HCT116 (cell line): Measurements from ENCODE around the gene DNAJC16. TPM values are rescaled to one million over a fixed set of nuclear protein-coding genes. Genes with fewer than 3 reads are reported as not detected.

Source experiments
- ATAC-seq: fragments of 200-7000 bp; cut with Tn5 transposase; 2 replicates; pipeline ENCODE4 v1.9.1; 2020; ENCODE audit warnings: mild to moderate bottlenecking, moderate library complexity
- BruUV-seq: library from RNA; stranded (reverse); fragments of 400-500 nt; replicated peaks from 2 replicates; lab custom pipeline; 2021; lab: Mats Ljungman, UMichigan
- CTCF ChIA-PET: fragments of 300-600 bp; sonication (Branson Sonifier 250); formaldehyde crosslinking; loops from one replicate; lab custom pipeline; 2021; ENCODE audit warnings: antibody characterized with exemption; lab: Charles Lee
- POLR2A ChIA-PET: fragments of 300-600, 350-600 bp; sonication (Branson Sonifier 250); formaldehyde crosslinking; loops from one replicate; lab custom pipeline; 2021; ENCODE audit warnings: antibody characterized with exemption; lab: Charles Lee
- RAD21 ChIA-PET, 2 experiments: fragments of 300-600 bp; sonication (Branson Sonifier 250); formaldehyde crosslinking; loops; one replicate each; lab custom pipeline; 2023; ENCODE audit warnings: low total read pairs in 2 of 2; ENCODE audit not compliant: uncharacterized antibody in 2 of 2, unreplicated experiment in 2 of 2, low non-redundant PET in 1 of 2; lab: Charles Lee
- DNase-seq: peaks from one replicate; pipeline ENCODE4 v3.0.0-alpha.2; 2010; ENCODE audit warnings: low read depth, low spot score
- H2AFZ ChIP-seq: fragments of 200-600 bp; shearing (Covaris generic), sonication (generic); 2 replicates; pipeline ENCODE4 v1.6.1; 2017; ENCODE audit warnings: low read depth, mixed run types, mixed read lengths, antibody characterized with exemption, low read length; ENCODE audit not compliant: poor library complexity, severe bottlenecking
- H3K27ac ChIP-seq: 2 replicates; pipeline ENCODE4 v1.5.1; 2012; ENCODE audit warnings: low read depth, low read length
- H3K27me3 ChIP-seq: fragments of 200-600 bp; sonication (generic); 2 replicates; pipeline ENCODE4 v1.6.1; 2016; ENCODE audit warnings: mixed run types, low read length, mixed read lengths; ENCODE audit not compliant: insufficient read depth
- H3K36me3 ChIP-seq, 2 experiments: fragments of 200-500 bp in 1 of 2; fragments of 200-600 bp in 1 of 2; sonication (Bioruptor generic) in 1 of 2; sonication (generic) in 1 of 2; 2 replicates each; pipeline versions ENCODE4 v1.5.1 to v1.6.1; 2014 to 2016; ENCODE audit warnings: low read length in 2 of 2, inconsistent platforms in 1 of 2, mixed read lengths in 1 of 2, mixed run types in 1 of 2; ENCODE audit not compliant: insufficient read depth in 2 of 2, control insufficient read depth in 1 of 2
- H3K4me1 ChIP-seq, 2 experiments: fragments of 200-600 bp in 1 of 2; sonication (generic) in 1 of 2; 2 replicates each; pipeline versions ENCODE4 v1.5.1 to v1.6.1; 2012 to 2017; ENCODE audit warnings: low read length in 2 of 2, inconsistent platforms in 1 of 2, mild to moderate bottlenecking in 1 of 2, mixed read lengths in 1 of 2, mixed run types in 1 of 2, moderate library complexity in 1 of 2; ENCODE audit not compliant: insufficient read depth in 2 of 2, control insufficient read depth in 1 of 2
- H3K4me2 ChIP-seq: fragments of 200-600 bp; sonication (generic); 2 replicates; pipeline ENCODE4 v1.6.1; 2017; ENCODE audit warnings: mixed run types, low read length, mixed read lengths
- H3K4me3 ChIP-seq, 2 experiments: fragments of 200-600 bp in 1 of 2; sonication (generic) in 1 of 2; replicated peaks in 1 of 2; 2 replicates each; pipeline ENCODE4 v1.5.1; 2011 to 2016; ENCODE audit warnings: low read length in 2 of 2, control low read depth in 1 of 2, low read depth in 1 of 2, mild to moderate bottlenecking in 1 of 2, mixed read lengths in 1 of 2, mixed run types in 1 of 2
- H3K79me2 ChIP-seq: fragments of 200-600 bp; sonication (generic); 2 replicates; pipeline ENCODE4 v1.6.1; 2017; ENCODE audit warnings: mild to moderate bottlenecking, mixed run types, low read length, moderate library complexity, mixed read lengths; ENCODE audit not compliant: insufficient read depth
- H3K9ac ChIP-seq: fragments of 200-600 bp; sonication (generic); 2 replicates; pipeline ENCODE4 v1.6.1; 2016; ENCODE audit warnings: low read length, mixed read lengths
- H3K9me2 ChIP-seq: fragments of 200-600 bp; sonication (generic), shearing (Covaris generic); 2 replicates; pipeline ENCODE4 v1.6.1; 2017; ENCODE audit warnings: mixed run types, mild to moderate bottlenecking, moderate library complexity; ENCODE audit not compliant: insufficient read depth
- H3K9me3 ChIP-seq, 2 experiments: fragments of 200-500 bp in 1 of 2; fragments of 200-600 bp in 1 of 2; sonication (Bioruptor generic) in 1 of 2; sonication (generic) in 1 of 2; 2 replicates each; pipeline ENCODE4 v1.6.1; 2014 to 2017; ENCODE audit warnings: low read length in 2 of 2, mixed read lengths in 2 of 2, inconsistent platforms in 1 of 2, low read depth in 1 of 2, mild to moderate bottlenecking in 1 of 2, mixed run types in 1 of 2, moderate library complexity in 1 of 2; ENCODE audit not compliant: control insufficient read depth in 1 of 2, insufficient read depth in 1 of 2
- H4K20me1 ChIP-seq: fragments of 200-600 bp; sonication (generic), shearing (Covaris generic); 2 replicates; pipeline ENCODE4 v1.6.1; 2017; ENCODE audit warnings: mixed run types, mild to moderate bottlenecking, moderate library complexity; ENCODE audit not compliant: insufficient read depth
- CBX3 ChIP-seq: IDR thresholded peaks from 2 replicates; pipeline ENCODE4 v1.6.1; 2012; ENCODE audit warnings: low read depth
- EGR1 ChIP-seq: IDR thresholded peaks from 2 replicates; pipeline ENCODE4 v1.6.1; 2012; ENCODE audit warnings: low read depth
- ELF1 ChIP-seq: IDR thresholded peaks from 2 replicates; pipeline ENCODE4 v1.6.1; 2012; ENCODE audit warnings: low read depth, borderline replicate concordance
- EZH2 ChIP-seq: fragments of 200-600 bp; sonication (generic); IDR thresholded peaks from 2 replicates; pipeline ENCODE4 v1.6.1; 2017; ENCODE audit warnings: antibody characterized with exemption, mixed run types
- EZH2phosphoT487 ChIP-seq: fragments of 200-600 bp; IDR thresholded peaks from 2 replicates; pipeline ENCODE4 v1.6.1; 2018; ENCODE audit warnings: antibody characterized with exemption, borderline replicate concordance
- FOSL1 ChIP-seq: IDR thresholded peaks from 2 replicates; pipeline ENCODE4 v1.6.1; 2012; ENCODE audit warnings: low read depth
- JUND ChIP-seq: IDR thresholded peaks from 2 replicates; pipeline ENCODE4 v1.6.1; 2012
- RAD21 ChIP-seq: IDR thresholded peaks from 2 replicates; pipeline ENCODE4 v1.6.1; 2012; ENCODE audit warnings: low read depth, mild to moderate bottlenecking
- SP1 ChIP-seq: IDR thresholded peaks from 2 replicates; pipeline ENCODE4 v1.6.1; 2012; ENCODE audit warnings: low read depth
- YY1 ChIP-seq: IDR thresholded peaks from 2 replicates; pipeline ENCODE4 v1.6.1; 2011; ENCODE audit warnings: low read length, low read depth, moderate library complexity, mild to moderate bottlenecking; ENCODE audit not compliant: insufficient replicate concordance; ENCODE audit errors: extremely low read depth
- ZFX ChIP-seq: fragments of 450-650 bp; IDR thresholded peaks from 2 replicates; pipeline ENCODE4 v1.6.1; 2017
- ZNF274 ChIP-seq: fragments of 200-500 bp; sonication (Bioruptor generic); IDR thresholded peaks from 2 replicates; pipeline ENCODE4 v1.6.1; 2014; ENCODE audit warnings: mild to moderate bottlenecking, low read depth, low read length, inconsistent platforms
- intact Hi-C: fragments of 100-400 bp; cut with micrococcal nuclease; formaldehyde crosslinking; loops from 2 replicates; pipeline ENCODE4 v1.10.0; 2022
- total RNA-seq: library from RNA; stranded (reverse); gene quantifications from one replicate; pipeline ENCODE4 v1.2.1, GENCODE V29; 2021; ENCODE audit not compliant: unreplicated experiment
- TF ChIP-seq, protein P1 (sequence below): IDR thresholded peaks from 2 replicates; pipeline ENCODE4 v1.6.1; 2012
- TF ChIP-seq, protein P2 (sequence below): IDR thresholded peaks from 2 replicates; pipeline ENCODE4 v1.6.1; 2012; ENCODE audit warnings: low read depth
- TF ChIP-seq, protein P3 (sequence below), 3 experiments: fragments of 200-600 bp in 1 of 3; sonication (generic) in 1 of 3; IDR thresholded peaks in 2 of 3; conservative IDR thresholded peaks in 1 of 3; 2 replicates each; pipeline ENCODE4 v1.5.1; 2012 to 2017; ENCODE audit warnings: low read depth in 2 of 3, low read length in 2 of 3, antibody characterized with exemption in 1 of 3, borderline replicate concordance in 1 of 3, control low read depth in 1 of 3, mild to moderate bottlenecking in 1 of 3, mixed read lengths in 1 of 3, mixed run types in 1 of 3, moderate library complexity in 1 of 3; ENCODE audit not compliant: insufficient read depth in 1 of 3
- TF ChIP-seq, protein P4 (sequence below): IDR thresholded peaks from 2 replicates; pipeline ENCODE4 v1.6.1; 2012
- TF ChIP-seq, protein P5 (sequence below): IDR thresholded peaks from 2 replicates; pipeline ENCODE4 v1.6.1; 2011; ENCODE audit warnings: mild to moderate bottlenecking, low read length, moderate library complexity; ENCODE audit not compliant: insufficient replicate concordance; ENCODE audit errors: extremely low read depth

Gene DNAJC16
- total RNA-seq, 1 experiment from 2014 or later = 20.6 TPM

DNA sequence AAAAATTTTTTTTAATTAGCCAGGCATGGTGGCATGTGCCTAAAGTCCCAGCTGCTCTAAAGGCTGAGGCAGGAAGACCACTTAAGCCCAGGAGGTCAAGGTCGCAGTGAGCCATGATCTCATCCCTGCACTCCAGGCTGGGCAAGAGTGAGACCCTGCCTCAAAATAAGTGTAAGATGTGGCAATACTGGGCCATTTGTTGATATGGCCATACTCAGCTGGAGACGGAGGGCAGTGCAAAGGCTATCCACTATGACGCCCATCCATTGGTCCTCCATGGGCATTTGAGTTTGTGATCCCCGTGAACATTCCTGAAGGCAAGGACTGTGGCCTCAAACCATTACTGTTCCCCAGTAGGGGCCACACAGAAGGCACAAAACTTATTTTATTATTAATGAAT lies 4.1 kb upstream of the DNAJC16 start:
- 0 out of 4 replicates have a peak, but pooled peaks cover 0 to 1% of the 10 kb centered on the region in 2 experiments for H3K36me3 ChIP-seq
- H3K27me3 ChIP-seq = no peaks in the 10 kb centered on the region
- H4K20me1 ChIP-seq = no peaks in the 10 kb centered on the region
- no peak overlapping the region for H3K27ac ChIP-seq
- ChIA-PET RAD21 (no interaction called here), POLR2A (no interaction called here), CTCF (no interaction called here)
- H3K79me2 ChIP-seq = peaks cover 6% of the 10 kb centered on the region
- no peak overlapping the region for H2AFZ ChIP-seq
- TF ChIP-seq CBX3 (no peak), ZFX (no peak), RAD21 (no peak), YY1 (no peak), JUND (no peak), EGR1 (no peak), EZH2phosphoT487 (no peak), FOSL1 (no peak), ELF1 (no peak), SP1 (no peak), ZNF274 (no peak), EZH2 (no peak)
- TF ChIP-seq, protein P1, sequence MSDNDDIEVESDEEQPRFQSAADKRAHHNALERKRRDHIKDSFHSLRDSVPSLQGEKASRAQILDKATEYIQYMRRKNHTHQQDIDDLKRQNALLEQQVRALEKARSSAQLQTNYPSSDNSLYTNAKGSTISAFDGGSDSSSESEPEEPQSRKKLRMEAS = no peak
- TF ChIP-seq, protein P2, sequence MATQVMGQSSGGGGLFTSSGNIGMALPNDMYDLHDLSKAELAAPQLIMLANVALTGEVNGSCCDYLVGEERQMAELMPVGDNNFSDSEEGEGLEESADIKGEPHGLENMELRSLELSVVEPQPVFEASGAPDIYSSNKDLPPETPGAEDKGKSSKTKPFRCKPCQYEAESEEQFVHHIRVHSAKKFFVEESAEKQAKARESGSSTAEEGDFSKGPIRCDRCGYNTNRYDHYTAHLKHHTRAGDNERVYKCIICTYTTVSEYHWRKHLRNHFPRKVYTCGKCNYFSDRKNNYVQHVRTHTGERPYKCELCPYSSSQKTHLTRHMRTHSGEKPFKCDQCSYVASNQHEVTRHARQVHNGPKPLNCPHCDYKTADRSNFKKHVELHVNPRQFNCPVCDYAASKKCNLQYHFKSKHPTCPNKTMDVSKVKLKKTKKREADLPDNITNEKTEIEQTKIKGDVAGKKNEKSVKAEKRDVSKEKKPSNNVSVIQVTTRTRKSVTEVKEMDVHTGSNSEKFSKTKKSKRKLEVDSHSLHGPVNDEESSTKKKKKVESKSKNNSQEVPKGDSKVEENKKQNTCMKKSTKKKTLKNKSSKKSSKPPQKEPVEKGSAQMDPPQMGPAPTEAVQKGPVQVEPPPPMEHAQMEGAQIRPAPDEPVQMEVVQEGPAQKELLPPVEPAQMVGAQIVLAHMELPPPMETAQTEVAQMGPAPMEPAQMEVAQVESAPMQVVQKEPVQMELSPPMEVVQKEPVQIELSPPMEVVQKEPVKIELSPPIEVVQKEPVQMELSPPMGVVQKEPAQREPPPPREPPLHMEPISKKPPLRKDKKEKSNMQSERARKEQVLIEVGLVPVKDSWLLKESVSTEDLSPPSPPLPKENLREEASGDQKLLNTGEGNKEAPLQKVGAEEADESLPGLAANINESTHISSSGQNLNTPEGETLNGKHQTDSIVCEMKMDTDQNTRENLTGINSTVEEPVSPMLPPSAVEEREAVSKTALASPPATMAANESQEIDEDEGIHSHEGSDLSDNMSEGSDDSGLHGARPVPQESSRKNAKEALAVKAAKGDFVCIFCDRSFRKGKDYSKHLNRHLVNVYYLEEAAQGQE = no peak
- TF ChIP-seq, protein P3, sequence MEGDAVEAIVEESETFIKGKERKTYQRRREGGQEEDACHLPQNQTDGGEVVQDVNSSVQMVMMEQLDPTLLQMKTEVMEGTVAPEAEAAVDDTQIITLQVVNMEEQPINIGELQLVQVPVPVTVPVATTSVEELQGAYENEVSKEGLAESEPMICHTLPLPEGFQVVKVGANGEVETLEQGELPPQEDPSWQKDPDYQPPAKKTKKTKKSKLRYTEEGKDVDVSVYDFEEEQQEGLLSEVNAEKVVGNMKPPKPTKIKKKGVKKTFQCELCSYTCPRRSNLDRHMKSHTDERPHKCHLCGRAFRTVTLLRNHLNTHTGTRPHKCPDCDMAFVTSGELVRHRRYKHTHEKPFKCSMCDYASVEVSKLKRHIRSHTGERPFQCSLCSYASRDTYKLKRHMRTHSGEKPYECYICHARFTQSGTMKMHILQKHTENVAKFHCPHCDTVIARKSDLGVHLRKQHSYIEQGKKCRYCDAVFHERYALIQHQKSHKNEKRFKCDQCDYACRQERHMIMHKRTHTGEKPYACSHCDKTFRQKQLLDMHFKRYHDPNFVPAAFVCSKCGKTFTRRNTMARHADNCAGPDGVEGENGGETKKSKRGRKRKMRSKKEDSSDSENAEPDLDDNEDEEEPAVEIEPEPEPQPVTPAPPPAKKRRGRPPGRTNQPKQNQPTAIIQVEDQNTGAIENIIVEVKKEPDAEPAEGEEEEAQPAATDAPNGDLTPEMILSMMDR (IDR thresholded peaks at IDR 0.05 in 2 of 3, conservative IDR thresholded peaks at IDR 0.05 in 1 of 3; ENCODE audit: borderline replicate concordance in 1 of 3, insufficient read depth in 1 of 3, low read depth in 2 of 3, low read length in 2 of 3) = no peak
- TF ChIP-seq, protein P4, sequence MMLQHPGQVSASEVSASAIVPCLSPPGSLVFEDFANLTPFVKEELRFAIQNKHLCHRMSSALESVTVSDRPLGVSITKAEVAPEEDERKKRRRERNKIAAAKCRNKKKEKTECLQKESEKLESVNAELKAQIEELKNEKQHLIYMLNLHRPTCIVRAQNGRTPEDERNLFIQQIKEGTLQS = no peak
- TF ChIP-seq, protein P5, sequence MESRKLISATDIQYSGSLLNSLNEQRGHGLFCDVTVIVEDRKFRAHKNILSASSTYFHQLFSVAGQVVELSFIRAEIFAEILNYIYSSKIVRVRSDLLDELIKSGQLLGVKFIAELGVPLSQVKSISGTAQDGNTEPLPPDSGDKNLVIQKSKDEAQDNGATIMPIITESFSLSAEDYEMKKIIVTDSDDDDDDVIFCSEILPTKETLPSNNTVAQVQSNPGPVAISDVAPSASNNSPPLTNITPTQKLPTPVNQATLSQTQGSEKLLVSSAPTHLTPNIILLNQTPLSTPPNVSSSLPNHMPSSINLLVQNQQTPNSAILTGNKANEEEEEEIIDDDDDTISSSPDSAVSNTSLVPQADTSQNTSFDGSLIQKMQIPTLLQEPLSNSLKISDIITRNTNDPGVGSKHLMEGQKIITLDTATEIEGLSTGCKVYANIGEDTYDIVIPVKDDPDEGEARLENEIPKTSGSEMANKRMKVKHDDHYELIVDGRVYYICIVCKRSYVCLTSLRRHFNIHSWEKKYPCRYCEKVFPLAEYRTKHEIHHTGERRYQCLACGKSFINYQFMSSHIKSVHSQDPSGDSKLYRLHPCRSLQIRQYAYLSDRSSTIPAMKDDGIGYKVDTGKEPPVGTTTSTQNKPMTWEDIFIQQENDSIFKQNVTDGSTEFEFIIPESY = no peak
- ATAC-seq (no peak), DNase-seq (no peak)
- H3K9me2 ChIP-seq = no peaks in the 10 kb centered on the region
- intact Hi-C loops = no loop called here
- no TSS peak for BruUV-seq
- H3K4me1 ChIP-seq = peaks cover 10 to 24% of the 10 kb centered on the region in 2 experiments
- H3K9ac ChIP-seq = no peak overlapping the region
- H3K4me3 ChIP-seq = no peak overlapping the region
- no peaks in the 10 kb centered on the region for H3K9me3 ChIP-seq
- H3K4me2 ChIP-seq = no peak overlapping the region
